NCI-H748 (cell line): ENCODE results near the gene LGI1.
"Not testable (repeated sequence)": the region's sequence is repeated elsewhere in the genome, so short reads cannot be mapped to it uniquely, and the experiment has no call there.

Source experiments
- DNase-seq: peaks from one replicate; lab custom pipeline; 2025; ENCODE audit not compliant: unreplicated experiment; lab: John Stamatoyannopoulos, UW

Gene LGI1

GRCh38 chr10:93804200-93804599 is 46.5 kb downstream of the LGI1 start:
- DNase-seq, result no peak

- peak; percentile 5 for DNase-seq
These were observed 49.2 kb downstream of the LGI1 start for GRCh38 chr10:93806903-93807302.

GRCh38 chr10:93807371-93807770 is 49.6 kb downstream of the LGI1 start:
- no peak for DNase-seq

GRCh38 chr10:93812659-93813338 is 55.1 kb downstream of the LGI1 start:
- DNase-seq, result no peak

- peak; percentile 51 for DNase-seq
These were observed 56.0 kb downstream of the LGI1 start for GRCh38 chr10:93813507-93814465.

- peak; percentile 40 for DNase-seq
These were observed 57.8 kb downstream of the LGI1 start for GRCh38 chr10:93815304-93816096.

- DNase-seq, result peak; percentile 75
These were observed 58.5 kb downstream of the LGI1 start for GRCh38 chr10:93816123-93816747.

GRCh38 chr10:93818086-93818485 is 60.4 kb downstream of the LGI1 start:
- DNase-seq, result no peak

- DNase-seq, result no peak
These were observed 61.8 kb downstream of the LGI1 start for GRCh38 chr10:93819520-93819919.

- no peak for DNase-seq
These were observed 62.7 kb downstream of the LGI1 start for GRCh38 chr10:93820434-93820833.

- peak; percentile 25 for DNase-seq
These were observed 63.5 kb downstream of the LGI1 start for GRCh38 chr10:93821051-93821772.

GRCh38 chr10:93826355-93826754 is 68.6 kb downstream of the LGI1 start:
- DNase-seq, result no peak

GRCh38 chr10:93827056-93827804 is 69.5 kb downstream of the LGI1 start:
- no peak for DNase-seq

GRCh38 chr10:93831065-93831464 is 73.3 kb downstream of the LGI1 start:
- not testable (repeated sequence) for DNase-seq

- DNase-seq, result no peak
These were observed 78.0 kb downstream of the LGI1 start for GRCh38 chr10:93835770-93836169.

- DNase-seq, result no peak
These were observed 80.1 kb downstream of the LGI1 start for GRCh38 chr10:93837822-93838221.

GRCh38 chr10:93838278-93838677 is 80.5 kb downstream of the LGI1 start:
- no peak for DNase-seq

GRCh38 chr10:93841961-93842360 is 84.2 kb downstream of the LGI1 start:
- no peak for DNase-seq

GRCh38 chr10:93844979-93845626 is 87.4 kb downstream of the LGI1 start:
- no peak for DNase-seq
